ENCODE measurements around the gene PRR5.

PRR5 gene

GRCh38 chr22:44718418-44718817 is 16.4 kb downstream of the PRR5 start:
- peak; percentile 24 for DNase-seq (ENCODE audit: low spot score)

DNA sequence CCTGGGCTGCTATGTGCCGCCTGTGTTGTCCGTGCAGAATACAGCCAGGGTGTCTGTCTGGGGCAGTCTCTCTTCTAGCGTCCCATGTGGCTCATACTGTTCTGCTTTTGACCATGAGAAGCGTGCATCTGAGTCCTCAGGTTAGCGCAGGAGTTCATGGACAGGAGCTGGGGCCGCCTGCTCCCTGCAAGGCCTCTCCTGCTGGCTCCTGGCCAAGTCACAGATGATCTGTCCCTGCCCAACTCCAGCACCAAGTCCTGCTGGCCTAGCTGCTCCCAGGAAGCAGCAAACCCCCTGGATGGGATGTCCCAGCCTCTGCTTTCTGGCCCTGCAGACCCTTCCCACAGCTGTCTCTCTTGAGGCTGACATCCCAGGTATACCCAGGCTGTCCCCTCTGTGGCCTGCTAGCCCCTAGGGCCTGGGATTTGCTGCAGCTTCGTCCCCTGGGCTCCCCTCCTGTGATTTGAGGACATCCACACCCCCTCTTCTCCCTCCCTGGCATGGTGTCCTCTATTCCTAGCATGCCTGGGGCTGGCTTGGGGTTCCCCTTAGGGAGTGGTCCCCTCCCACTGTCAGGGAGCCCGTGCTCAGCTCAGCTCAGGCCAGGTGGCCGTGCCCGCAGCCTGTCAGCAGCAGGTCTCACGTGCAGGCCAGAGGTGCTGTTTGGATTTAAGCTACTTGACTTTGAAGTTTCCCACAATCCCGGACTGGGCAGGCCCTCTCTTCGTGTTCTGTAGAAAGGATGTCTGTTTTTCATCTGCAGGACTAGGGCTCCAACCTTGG is 17.8 kb downstream of the PRR5 start:
- no peak for DNase-seq (ENCODE audit: low spot score)

DNA sequence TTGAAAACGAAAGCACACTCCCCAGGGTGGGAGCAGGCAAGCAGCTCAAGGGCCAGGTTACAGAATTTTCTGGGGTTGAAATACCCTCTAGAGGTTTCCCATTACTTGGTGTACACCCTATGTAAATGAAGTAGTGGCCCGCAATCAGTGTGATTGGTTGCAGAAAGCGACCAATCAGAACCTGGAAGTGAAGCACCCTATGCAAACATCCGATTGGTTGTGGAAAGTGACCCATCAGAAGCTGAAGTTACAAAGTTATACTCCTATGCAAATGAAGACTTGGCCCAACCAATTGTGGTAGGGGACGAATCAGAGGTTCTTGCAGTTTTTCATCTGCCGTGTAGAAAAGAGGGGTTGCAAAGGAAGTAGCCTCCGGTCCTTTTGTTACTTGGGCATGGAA is 19.2 kb downstream of the PRR5 start:
- no peak for DNase-seq (ENCODE audit: low spot score)

- no peak for DNase-seq (ENCODE audit: low spot score)
These were observed 20.6 kb downstream of the PRR5 start for GRCh38 chr22:44722611-44723010.

GRCh38 chr22:44723801-44724200 is 21.8 kb downstream of the PRR5 start:
- peak; percentile 22 for DNase-seq (ENCODE audit: low spot score)

GRCh38 chr22:44724416-44724815 is 22.4 kb downstream of the PRR5 start:
- DNase-seq (ENCODE audit: low spot score), result no peak

DNA sequence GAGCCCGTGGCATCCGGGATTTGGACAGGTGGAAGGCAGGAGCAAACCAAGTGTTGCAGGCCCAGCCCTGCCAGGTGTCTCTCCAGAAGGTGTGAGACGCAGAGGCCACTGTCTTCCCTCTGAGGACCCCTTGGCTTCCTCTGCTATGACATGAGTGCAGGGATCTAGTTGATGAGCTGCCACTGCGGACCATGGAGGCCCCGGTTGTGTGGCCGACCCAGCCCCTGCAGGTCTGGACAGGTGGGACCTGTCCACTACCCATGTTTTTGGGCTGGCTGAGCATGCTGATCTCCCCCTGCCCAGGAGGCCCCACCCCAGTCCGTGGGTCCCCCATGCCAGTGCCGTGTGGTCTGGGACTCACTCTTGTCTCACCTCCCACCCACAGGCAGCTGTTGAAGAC is 22.9 kb downstream of the PRR5 start:
- DNase-seq (ENCODE audit: low spot score), result no peak

DNA sequence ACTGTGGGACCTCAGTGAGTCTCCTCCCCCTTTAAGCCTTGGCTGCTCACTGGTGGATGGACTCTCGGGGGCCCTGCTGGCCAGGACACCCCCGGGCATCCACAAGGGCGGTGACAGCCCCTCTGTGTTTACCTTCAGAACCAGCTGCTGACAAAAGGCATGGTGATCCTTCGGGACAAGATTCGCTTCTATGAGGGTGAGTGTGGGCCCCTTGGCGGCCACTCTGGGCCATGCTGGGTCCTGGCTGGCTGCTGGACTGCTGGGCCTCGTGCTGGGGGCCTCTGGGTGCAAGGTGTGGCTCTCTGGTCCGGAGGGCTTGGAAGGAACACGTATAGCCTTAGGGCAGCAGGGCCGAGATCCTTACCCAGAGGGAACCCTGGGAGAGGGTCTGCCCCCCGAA is 24.4 kb downstream of the PRR5 start:
- no peak for DNase-seq (ENCODE audit: low spot score)

DNA sequence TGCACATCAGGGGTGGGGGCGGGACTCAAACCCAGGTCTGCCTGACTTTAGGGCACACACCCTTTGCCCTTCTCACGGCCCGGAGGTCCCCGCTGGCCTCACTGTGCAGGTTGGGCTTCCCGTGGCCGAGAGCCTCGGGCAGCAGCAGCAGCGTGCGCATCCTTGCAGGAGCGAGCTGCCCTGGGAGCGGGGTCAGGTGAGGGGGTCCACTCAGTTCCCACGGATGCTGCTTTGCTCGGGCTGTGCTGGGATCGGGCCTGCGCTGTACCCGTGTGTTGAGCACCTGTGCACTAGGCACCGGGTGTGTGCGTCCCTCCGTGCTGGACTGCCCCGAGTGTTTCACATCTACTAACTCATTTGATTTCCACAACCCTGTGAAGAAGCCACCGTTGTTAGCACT is 25.1 kb downstream of the PRR5 start:
- no peak for DNase-seq (ENCODE audit: low spot score)

GRCh38 chr22:44727709-44728108 is 25.7 kb downstream of the PRR5 start:
- DNase-seq (ENCODE audit: low spot score), result no peak

GRCh38 chr22:44728761-44729324 is 26.8 kb downstream of the PRR5 start:
- DNase-seq (ENCODE audit: low spot score), result no peak

DNA sequence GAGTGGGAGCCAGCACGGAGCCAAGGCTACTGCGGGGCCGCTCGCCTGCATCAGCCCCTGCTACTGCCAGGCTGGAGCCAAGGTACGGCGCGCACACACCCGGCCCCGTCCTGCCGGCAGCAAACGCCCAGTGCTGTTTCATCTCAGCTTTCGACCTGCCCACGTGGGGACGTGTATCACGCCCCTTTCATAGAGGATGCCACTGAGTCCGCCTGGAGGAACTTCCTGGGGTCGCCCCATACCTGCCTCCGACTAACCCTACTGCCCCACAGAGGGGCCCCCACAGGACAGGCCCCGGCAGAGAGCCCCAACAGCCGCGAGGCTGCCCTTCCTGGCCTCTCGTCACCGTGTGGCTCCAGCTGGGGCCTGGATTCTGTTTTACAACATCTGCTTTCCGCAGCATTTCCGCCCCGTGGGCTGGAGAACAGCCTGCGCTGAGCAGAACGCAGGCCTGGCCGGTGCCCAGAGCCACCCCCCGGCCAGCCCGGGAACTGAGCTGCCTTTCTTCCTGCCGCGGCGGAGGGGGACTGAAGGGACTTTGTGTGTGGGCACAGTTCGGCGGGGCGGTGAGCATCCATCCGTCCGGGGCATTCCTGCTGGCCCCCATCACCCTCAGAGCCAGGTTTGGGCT is 27.5 kb downstream of the PRR5 start:
- no peak for DNase-seq (ENCODE audit: low spot score)

DNA sequence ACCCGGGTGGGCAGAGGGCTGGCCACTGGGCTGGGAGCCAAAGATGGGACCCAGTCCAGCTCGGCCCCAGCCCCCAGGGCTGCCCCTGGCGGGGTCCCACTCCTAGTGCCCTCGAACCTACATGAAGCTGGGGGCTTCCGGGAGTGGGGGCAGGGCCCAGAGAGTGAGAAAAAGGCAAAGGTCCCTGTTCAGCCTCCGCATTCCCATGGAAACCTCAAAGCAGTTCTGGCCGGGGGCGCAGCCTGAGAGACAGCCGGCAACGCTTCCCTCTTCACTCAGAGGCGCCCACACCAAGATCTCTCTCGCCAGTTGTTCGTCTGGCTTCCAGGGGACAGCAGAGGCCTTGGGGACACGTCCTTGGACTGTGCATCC is 28.0 kb downstream of the PRR5 start:
- no peak for DNase-seq (ENCODE audit: low spot score)

GRCh38 chr22:44730490-44731356 is 28.7 kb downstream of the PRR5 start:
- DNase-seq (ENCODE audit: low spot score), result no peak

DNA sequence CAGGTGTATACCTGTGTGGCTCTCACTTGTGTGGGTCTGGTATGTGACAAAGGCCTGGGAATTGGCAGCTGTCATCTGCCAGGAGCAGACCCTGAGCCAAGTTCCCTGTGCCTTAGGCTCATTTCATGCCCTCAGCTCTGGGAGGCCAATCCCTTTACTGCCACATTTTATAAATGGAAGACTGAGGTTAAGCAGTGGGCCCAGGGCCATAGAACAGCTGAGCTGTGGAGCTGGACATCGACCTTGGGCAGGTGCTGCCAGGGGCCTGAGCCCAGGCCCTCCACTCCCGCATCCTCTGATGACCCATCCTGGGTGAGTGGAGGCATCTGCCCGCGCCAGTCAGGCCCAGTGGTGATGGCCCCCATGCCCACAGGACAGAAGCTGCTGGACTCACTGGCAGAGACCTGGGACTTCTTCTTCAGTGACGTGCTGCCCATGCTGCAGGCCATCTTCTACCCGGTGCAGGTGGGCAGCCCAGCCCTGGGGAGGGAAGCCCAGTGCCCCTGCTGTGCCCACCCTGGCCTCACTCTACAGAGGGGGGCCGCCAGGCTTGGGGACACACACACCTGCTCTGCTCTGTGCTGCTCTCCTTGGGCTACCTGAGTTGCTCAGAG is 29.5 kb downstream of the PRR5 start:
- no peak for DNase-seq (ENCODE audit: low spot score)

- no peak for DNase-seq (ENCODE audit: low spot score)
These were observed 30.1 kb downstream of the PRR5 start for GRCh38 chr22:44732017-44732561.

DNA sequence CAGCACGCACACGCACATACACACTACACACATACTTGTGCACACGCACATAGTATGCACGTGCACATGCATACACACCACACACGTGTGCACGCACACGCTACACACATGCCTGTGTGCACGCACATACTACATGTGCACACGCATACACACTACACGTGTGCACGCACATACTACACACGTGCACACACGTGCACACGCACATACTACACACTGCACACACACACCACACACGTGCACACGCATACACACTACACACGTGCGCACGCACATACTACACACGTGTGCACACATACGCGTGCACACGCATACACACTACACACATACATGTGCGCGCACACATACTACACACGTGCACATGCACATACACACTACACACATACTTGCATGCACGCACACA is 30.7 kb downstream of the PRR5 start:
- DNase-seq (ENCODE audit: low spot score), result no peak

DNA sequence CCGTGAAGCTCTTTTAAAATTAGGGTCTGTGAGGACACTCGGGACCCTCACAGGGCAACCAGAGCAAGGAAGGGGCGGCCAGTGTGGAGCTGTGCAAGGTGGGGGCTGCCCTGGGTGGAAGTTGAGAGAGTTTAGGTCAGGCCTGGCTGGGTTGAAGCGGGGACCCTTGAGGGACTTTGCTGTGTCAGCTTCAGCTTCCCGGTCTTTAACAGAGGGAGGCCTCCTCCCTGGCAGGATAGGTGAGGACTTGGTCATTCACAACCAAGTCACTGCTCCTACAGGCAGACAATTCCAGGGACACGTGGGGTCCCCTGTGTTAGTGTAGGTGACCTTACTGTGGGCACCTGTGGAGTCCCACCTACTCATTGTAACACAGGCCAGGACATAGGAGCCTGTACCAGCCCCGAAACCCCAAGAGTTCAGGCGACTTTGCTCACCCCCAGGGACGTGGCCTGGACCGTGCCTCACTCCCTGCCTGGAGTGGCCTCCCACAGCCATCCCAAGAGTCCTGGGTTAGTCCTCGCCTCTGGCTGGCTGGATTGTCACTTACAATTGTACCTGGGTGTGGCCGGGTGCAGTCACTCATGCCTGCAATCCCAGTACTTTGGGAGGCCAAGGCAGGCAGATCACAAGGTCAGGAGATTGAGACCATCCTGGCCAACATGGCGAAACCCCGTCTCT is 31.6 kb downstream of the PRR5 start:
- no peak for DNase-seq (ENCODE audit: low spot score)

GRCh38 chr22:44734278-44734677 is 32.3 kb downstream of the PRR5 start:
- no peak for DNase-seq (ENCODE audit: low spot score)

GRCh38 chr22:44734801-44735517 is 33.0 kb downstream of the PRR5 start:
- DNase-seq (ENCODE audit: low spot score), result no peak

Measured in activated CD4-positive, alpha-beta T cell treated with anti-CD3 and anti-CD28 coated beads, Interleukin-2, Interleukin-4, amounts not matched to agents 100 ng/mL and 50 ng/mL, durations not matched to agents 16 hours and 8 hours (primary cell).